CD4-positive, alpha-beta memory T cell (primary cell): ENCODE results near the gene COL1A2. TPM values are rescaled to one million over a fixed set of nuclear protein-coding genes. Genes with fewer than 3 reads are reported as not detected.

Experiments used
- CTCF ChIA-PET: fragments of 350-600 bp; sonication (Branson Sonifier 250); formaldehyde crosslinking; loops from one replicate; lab custom pipeline; 2021; ENCODE audit warnings: inconsistent platforms; ENCODE audit not compliant: partially characterized antibody; lab: Charles Lee
- POLR2A ChIA-PET: fragments of 350-600 bp; sonication (Branson Sonifier 250); formaldehyde crosslinking; loops from one replicate; lab custom pipeline; 2021; ENCODE audit not compliant: partially characterized antibody; lab: Charles Lee
- DNase-seq, 5 donors: peaks; one replicate each; pipeline versions ENCODE4 v3.0.0 to v3.0.0-alpha.2; 2020 to 2022; ENCODE audit warnings: mixed read lengths in 1 of 5
- H3K27ac ChIP-seq: one replicate; pipeline ENCODE4 v1.7.0; 2013; ENCODE audit warnings: low read depth, low read length
- H3K27me3 ChIP-seq: 2 replicates; pipeline ENCODE4 v1.7.0; 2013; ENCODE audit warnings: mild to moderate bottlenecking, low read length, moderate library complexity; ENCODE audit not compliant: insufficient read depth
- H3K36me3 ChIP-seq: 2 replicates; pipeline ENCODE4 v1.7.0; 2013; ENCODE audit warnings: mild to moderate bottlenecking, low read length, moderate library complexity; ENCODE audit not compliant: insufficient read depth
- H3K4me1 ChIP-seq: 2 replicates; pipeline ENCODE4 v1.7.0; 2013; ENCODE audit warnings: mild to moderate bottlenecking, low read length, moderate library complexity; ENCODE audit not compliant: insufficient read depth
- H3K4me3 ChIP-seq, 2 donors: one replicate each; pipeline ENCODE4 v1.7.0; 2013; ENCODE audit warnings: low read length in 2 of 2, mild to moderate bottlenecking in 1 of 2
- H3K9me3 ChIP-seq, 2 donors: one replicate each; pipeline ENCODE4 v1.7.0; 2013; ENCODE audit warnings: low read length in 2 of 2, control low read depth in 1 of 2; ENCODE audit not compliant: control insufficient read depth in 1 of 2
- H3K27ac Mint-ChIP-seq, 7 donors: one replicate each; pipeline ENCODE4 v1.8.0; 2020 to 2021; ENCODE audit warnings: mixed read lengths in 7 of 7, mild to moderate bottlenecking in 6 of 7, inconsistent platforms in 3 of 7, moderate library complexity in 3 of 7
- H3K27me3 Mint-ChIP-seq, 2 donors: one replicate each; pipeline ENCODE4 v1.8.0; 2020 to 2021; ENCODE audit warnings: mixed read lengths in 2 of 2
- H3K36me3 Mint-ChIP-seq, 2 donors: one replicate each; pipeline ENCODE4 v1.8.0; 2020 to 2021; ENCODE audit warnings: mixed read lengths in 2 of 2, inconsistent platforms in 1 of 2, mild to moderate bottlenecking in 1 of 2
- H3K4me1 Mint-ChIP-seq, 4 donors: one replicate each; pipeline ENCODE4 v1.8.0; 2020 to 2021; ENCODE audit warnings: mixed read lengths in 4 of 4, mild to moderate bottlenecking in 1 of 4
- H3K4me3 Mint-ChIP-seq, 8 donors: one replicate each; pipeline ENCODE4 v1.8.0; 2020 to 2021; ENCODE audit warnings: mixed read lengths in 8 of 8, mild to moderate bottlenecking in 7 of 8, moderate library complexity in 6 of 8, inconsistent platforms in 3 of 8
- H3K9me3 Mint-ChIP-seq, 8 donors: one replicate each; pipeline ENCODE4 v1.8.0; 2020 to 2021; ENCODE audit warnings: mixed read lengths in 8 of 8, mild to moderate bottlenecking in 5 of 8, inconsistent platforms in 3 of 8, moderate library complexity in 1 of 8
- intact Hi-C: fragments of 100-400 bp; cut with micrococcal nuclease; formaldehyde crosslinking; loops from one replicate; pipeline ENCODE4 v1.15.1; 2023
- polyA plus RNA-seq, 2 donors: library from polyadenylated mRNA; unstranded; fragments of 300-500 nt; fragmentation: Illumina TruSeq; gene quantifications; one replicate each; pipeline ENCODE4 v1.2.3, GENCODE V29; 2021
- total RNA-seq, 2 experiments: library from RNA; stranded (reverse); gene quantifications; one replicate each; pipeline ENCODE4 v1.2.3, GENCODE V29; 2021

Gene COL1A2
- not detected for total RNA-seq
- not detected for polyA plus RNA-seq

DNA sequence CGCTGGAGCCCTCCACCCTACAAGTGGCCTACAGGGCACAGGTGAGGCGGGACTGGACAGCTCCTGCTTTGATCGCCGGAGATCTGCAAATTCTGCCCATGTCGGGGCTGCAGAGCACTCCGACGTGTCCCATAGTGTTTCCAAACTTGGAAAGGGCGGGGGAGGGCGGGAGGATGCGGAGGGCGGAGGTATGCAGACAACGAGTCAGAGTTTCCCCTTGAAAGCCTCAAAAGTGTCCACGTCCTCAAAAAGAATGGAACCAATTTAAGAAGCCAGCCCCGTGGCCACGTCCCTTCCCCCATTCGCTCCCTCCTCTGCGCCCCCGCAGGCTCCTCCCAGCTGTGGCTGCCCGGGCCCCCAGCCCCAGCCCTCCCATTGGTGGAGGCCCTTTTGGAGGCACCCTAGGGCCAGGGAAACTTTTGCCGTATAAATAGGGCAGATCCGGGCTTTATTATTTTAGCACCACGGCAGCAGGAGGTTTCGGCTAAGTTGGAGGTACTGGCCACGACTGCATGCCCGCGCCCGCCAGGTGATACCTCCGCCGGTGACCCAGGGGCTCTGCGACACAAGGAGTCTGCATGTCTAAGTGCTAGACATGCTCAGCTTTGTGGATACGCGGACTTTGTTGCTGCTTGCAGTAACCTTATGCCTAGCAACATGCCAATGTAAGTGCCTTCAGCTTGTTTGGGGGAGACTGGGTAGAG, at the start of gene COL1A2:
TSS of gene COL1A2 (plus strand) at position 459 of the 704 bp plus-strand sequence. CDS start at position 596, 137 bp downstream.
- POLR2A ChIA-PET = no interaction called here
- Mint-ChIP-seq H3K27me3 (peaks cover 25 to 30% of the 10 kb centered on the region in 2 donors), H3K36me3 (no peaks in the 10 kb centered on the region), H3K4me3 (peak within 1 kb of the TSS in 7 of 8 donors; percentile 43 to 87 (median 58)), H3K4me1 (peaks cover 5 to 11% (median 9%) of the 10 kb centered on the region in 4 donors), H3K27ac (peak within 1 kb of the TSS in 2 of 7 donors; percentile 65 to 81), H3K9me3 (peaks cover 0 to 1% (median 0%) of the 10 kb centered on the region in 8 donors)
- Histone ChIP-seq H3K9me3 (no peaks in the 10 kb centered on the region), H3K4me3 (no peak within 1 kb of the TSS), H3K4me1 (peaks cover 11% of the 10 kb centered on the region), H3K27me3 (peaks cover 3% of the 10 kb centered on the region), H3K36me3 (no peaks in the 10 kb centered on the region), H3K27ac (no peak within 1 kb of the TSS)
- intact Hi-C loops = no loop called here
- CTCF ChIA-PET = interaction anchor here (1.1 kb wide), 1 partner anchor 1148 kb away, joined by 5 read pairs; no protein-coding TSS in a partner anchor
- DNase-seq = peak in 1 of 5 donors; percentile 13

DNA sequence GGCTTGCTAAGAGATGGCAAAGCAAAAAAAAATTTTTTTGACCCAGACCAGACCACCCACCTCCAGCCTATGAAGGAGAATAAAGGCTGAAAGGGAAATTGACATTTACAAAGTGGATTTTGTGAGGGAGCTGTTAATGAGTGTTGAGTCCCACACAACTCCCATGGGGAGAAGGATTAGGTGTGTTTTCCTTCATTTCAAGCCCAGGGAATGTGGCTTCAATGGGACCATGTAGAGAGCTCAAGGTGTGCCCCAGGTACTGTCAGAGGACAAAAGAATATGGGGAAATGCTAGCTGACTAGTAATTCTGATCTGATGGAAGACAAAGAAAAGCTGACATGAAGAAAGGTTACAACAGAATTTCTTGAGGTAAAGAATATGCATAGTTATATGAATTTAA, 48.8 kb upstream of the COL1A2 start:
- Mint-ChIP-seq H3K9me3 (no peaks in the 10 kb centered on the region), H3K36me3 (no peaks in the 10 kb centered on the region), H3K4me1 (no peaks in the 10 kb centered on the region), H3K27ac (no peak overlapping the region), H3K27me3 (peaks cover 0 to 5% of the 10 kb centered on the region in 2 donors), H3K4me3 (no peak overlapping the region)
- H3K9me3 ChIP-seq = no peaks in the 10 kb centered on the region
- H3K27me3 ChIP-seq = no peaks in the 10 kb centered on the region
- intact Hi-C loops = no loop called here
- H3K4me1 ChIP-seq = no peaks in the 10 kb centered on the region
- no peak overlapping the region for H3K27ac ChIP-seq
- no peak for DNase-seq
- ChIA-PET POLR2A (no interaction called here), CTCF (no interaction called here)
- H3K4me3 ChIP-seq = no peak overlapping the region
- H3K36me3 ChIP-seq = no peaks in the 10 kb centered on the region

DNA sequence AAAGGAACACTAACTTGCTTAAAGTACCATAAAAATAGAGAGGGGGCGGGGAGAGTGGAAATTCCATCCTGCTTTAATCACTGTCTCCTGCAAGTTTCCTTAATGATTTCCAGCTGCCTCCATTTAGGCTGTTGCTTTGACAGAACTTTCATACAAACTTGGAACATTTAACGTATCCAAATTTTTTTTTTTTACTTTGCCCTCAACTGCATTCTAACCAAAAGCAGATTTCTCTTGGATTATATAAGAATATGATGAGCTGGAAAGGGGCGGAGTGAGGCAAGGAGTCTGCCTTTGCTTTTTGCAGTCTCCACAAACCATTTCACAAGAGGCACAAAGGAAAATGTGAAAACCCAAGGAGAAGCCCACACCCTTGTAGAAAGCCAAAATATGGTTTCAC, 46.6 kb upstream of the COL1A2 start:
- Histone ChIP-seq H3K27me3 (no peaks in the 10 kb centered on the region), H3K4me1 (no peaks in the 10 kb centered on the region), H3K4me3 (no peak overlapping the region), H3K36me3 (no peaks in the 10 kb centered on the region), H3K27ac (no peak overlapping the region), H3K9me3 (no peaks in the 10 kb centered on the region)
- CTCF ChIA-PET = no interaction called here
- DNase-seq = no peak
- intact Hi-C loops = no loop called here
- Mint-ChIP-seq H3K36me3 (no peaks in the 10 kb centered on the region), H3K9me3 (no peaks in the 10 kb centered on the region), H3K4me3 (no peak overlapping the region), H3K27me3 (peaks cover 0 to 4% of the 10 kb centered on the region in 2 donors), H3K4me1 (no peaks in the 10 kb centered on the region), H3K27ac (no peak overlapping the region)
- POLR2A ChIA-PET = no interaction called here

DNA sequence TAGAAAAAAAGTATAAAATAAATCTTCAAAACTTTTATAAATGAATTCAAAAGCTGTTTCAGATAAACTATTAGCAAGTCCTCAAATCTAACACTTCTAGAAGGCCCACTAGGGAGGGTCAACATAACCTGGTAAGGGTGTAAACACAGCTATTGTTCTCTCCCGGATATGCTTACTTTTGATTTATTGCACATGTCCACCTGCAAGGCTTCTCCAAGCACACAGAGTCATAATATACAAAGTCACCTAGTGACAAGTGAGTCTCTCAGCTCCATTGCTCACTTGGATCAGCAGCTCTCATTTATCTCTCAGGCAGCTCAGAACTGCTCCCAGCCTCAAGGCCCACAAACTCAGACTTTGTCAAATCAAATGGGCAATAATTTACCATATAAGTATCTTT, 44.0 kb upstream of the COL1A2 start:
- H3K4me3 ChIP-seq = no peak overlapping the region
- no peak overlapping the region for H3K27ac ChIP-seq
- no peaks in the 10 kb centered on the region for H3K36me3 Mint-ChIP-seq
- H3K27me3 Mint-ChIP-seq = peaks cover 0 to 2% of the 10 kb centered on the region in 2 donors
- intact Hi-C loops = no loop called here
- no peaks in the 10 kb centered on the region for H3K4me1 Mint-ChIP-seq
- H3K9me3 ChIP-seq = no peaks in the 10 kb centered on the region
- no peaks in the 10 kb centered on the region for H3K4me1 ChIP-seq
- no peaks in the 10 kb centered on the region for H3K9me3 Mint-ChIP-seq
- H3K27me3 ChIP-seq = no peaks in the 10 kb centered on the region
- ChIA-PET CTCF (interaction anchor here (0.6 kb wide), 1 partner anchor 1814 kb away, joined by 3 read pairs; no protein-coding TSS in a partner anchor), POLR2A (no interaction called here)
- no peak for DNase-seq
- no peak overlapping the region for H3K4me3 Mint-ChIP-seq
- H3K27ac Mint-ChIP-seq = no peak overlapping the region
- H3K36me3 ChIP-seq = no peaks in the 10 kb centered on the region

DNA sequence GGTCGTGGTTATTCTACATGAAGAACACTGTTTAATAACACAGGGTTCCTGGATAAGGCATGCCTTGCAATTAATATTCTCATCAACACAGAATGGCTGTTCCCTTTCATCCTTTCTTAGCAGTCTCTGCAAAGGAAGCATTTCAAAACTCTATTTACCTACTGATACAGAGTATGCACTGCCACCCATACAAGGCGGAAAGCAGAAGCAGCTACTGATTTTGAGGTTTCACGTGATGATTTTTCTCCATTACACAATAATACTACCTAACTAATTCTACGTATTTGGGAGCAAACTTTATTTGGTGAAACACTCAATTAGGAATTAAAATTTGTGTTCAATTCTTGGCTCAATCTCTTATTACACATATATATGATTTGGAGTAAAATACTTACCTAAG, 43.0 kb upstream of the COL1A2 start:
- no peaks in the 10 kb centered on the region for H3K36me3 ChIP-seq
- no peak overlapping the region for H3K4me3 ChIP-seq
- Mint-ChIP-seq H3K4me1 (no peaks in the 10 kb centered on the region), H3K9me3 (no peaks in the 10 kb centered on the region), H3K36me3 (no peaks in the 10 kb centered on the region), H3K27me3 (peaks cover 0 to 2% of the 10 kb centered on the region in 2 donors), H3K4me3 (no peak overlapping the region), H3K27ac (no peak overlapping the region)
- intact Hi-C loops = no loop called here
- CTCF ChIA-PET = no interaction called here
- POLR2A ChIA-PET = no interaction called here
- no peaks in the 10 kb centered on the region for H3K27me3 ChIP-seq
- no peak for DNase-seq
- no peaks in the 10 kb centered on the region for H3K9me3 ChIP-seq
- no peaks in the 10 kb centered on the region for H3K4me1 ChIP-seq
- no peak overlapping the region for H3K27ac ChIP-seq

DNA sequence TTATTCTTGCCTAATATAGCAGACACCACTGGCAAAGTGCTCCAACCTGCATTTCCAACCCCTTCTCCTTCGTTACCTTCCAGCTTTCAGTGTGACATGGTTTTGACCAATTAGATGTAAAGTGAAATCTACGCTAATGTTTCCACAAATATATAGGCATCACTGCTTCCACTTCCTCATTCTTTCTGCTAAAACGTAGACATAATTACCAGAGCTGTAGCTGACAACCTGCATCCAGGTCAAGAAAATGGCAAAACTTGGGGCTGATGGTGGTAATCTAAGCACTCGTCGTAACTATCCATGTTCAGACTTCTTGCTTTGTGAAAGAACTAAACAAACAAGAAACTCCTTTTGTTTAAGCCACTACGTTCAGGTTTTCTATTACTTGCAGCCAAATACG, 41.8 kb upstream of the COL1A2 start:
- H3K27me3 ChIP-seq = no peaks in the 10 kb centered on the region
- H3K27ac ChIP-seq = no peak overlapping the region
- ChIA-PET CTCF (no interaction called here), POLR2A (no interaction called here)
- no peaks in the 10 kb centered on the region for H3K4me1 Mint-ChIP-seq
- H3K9me3 Mint-ChIP-seq = peaks cover 0 to 3% (median 0%) of the 10 kb centered on the region in 8 donors
- DNase-seq = no peak
- no peaks in the 10 kb centered on the region for H3K36me3 ChIP-seq
- no peak overlapping the region for H3K27ac Mint-ChIP-seq
- H3K9me3 ChIP-seq = no peaks in the 10 kb centered on the region
- no peaks in the 10 kb centered on the region for H3K36me3 Mint-ChIP-seq
- H3K27me3 Mint-ChIP-seq = no peaks in the 10 kb centered on the region
- intact Hi-C loops = no loop called here
- H3K4me3 Mint-ChIP-seq = no peak overlapping the region
- no peaks in the 10 kb centered on the region for H3K4me1 ChIP-seq
- no peak overlapping the region for H3K4me3 ChIP-seq

DNA sequence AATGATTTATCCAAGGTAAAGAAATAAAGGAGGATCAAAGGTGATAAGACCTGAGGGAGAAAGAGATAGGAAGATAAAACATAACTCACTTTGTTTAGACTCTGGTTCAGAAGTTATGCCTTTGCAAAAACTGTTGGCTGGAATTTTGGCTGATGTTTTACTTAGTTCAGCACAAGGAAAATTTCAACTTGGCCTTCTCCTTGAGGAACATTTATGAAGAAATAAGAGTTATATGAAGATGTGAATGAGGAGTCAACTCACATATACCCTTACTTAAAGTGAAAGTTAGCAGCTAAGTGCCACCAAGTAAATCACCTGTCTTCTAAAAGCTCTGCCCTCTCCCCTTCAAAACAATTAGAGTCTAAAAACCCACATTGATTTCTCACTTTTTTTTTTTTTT, 39.7 kb upstream of the COL1A2 start:
- Histone ChIP-seq H3K27me3 (no peaks in the 10 kb centered on the region), H3K27ac (no peak overlapping the region), H3K9me3 (no peaks in the 10 kb centered on the region), H3K4me3 (no peak overlapping the region), H3K4me1 (no peaks in the 10 kb centered on the region), H3K36me3 (no peaks in the 10 kb centered on the region)
- POLR2A ChIA-PET = no interaction called here
- no peak overlapping the region for H3K4me3 Mint-ChIP-seq
- H3K9me3 Mint-ChIP-seq = peaks cover 0 to 10% (median 0%) of the 10 kb centered on the region in 8 donors
- intact Hi-C loops = no loop called here
- H3K27ac Mint-ChIP-seq = no peak overlapping the region
- DNase-seq = no peak
- CTCF ChIA-PET = no interaction called here
- H3K27me3 Mint-ChIP-seq = no peaks in the 10 kb centered on the region
- no peaks in the 10 kb centered on the region for H3K36me3 Mint-ChIP-seq
- no peaks in the 10 kb centered on the region for H3K4me1 Mint-ChIP-seq
